ENCODE measurements around the gene XPO4. TPM values are rescaled to one million over a fixed set of nuclear protein-coding genes. Genes with fewer than 3 reads are reported as not detected.
A peak's percentile ranks its signal among the peaks of the same experiment; 100 is the strongest.

Gene XPO4
- total and polyA plus RNA-seq, 2 of the 8 experiments (the other 6 are each of a cell fraction or from before 2014, with no cell fraction given) = 11.9 to 33.3 TPM

DNA sequence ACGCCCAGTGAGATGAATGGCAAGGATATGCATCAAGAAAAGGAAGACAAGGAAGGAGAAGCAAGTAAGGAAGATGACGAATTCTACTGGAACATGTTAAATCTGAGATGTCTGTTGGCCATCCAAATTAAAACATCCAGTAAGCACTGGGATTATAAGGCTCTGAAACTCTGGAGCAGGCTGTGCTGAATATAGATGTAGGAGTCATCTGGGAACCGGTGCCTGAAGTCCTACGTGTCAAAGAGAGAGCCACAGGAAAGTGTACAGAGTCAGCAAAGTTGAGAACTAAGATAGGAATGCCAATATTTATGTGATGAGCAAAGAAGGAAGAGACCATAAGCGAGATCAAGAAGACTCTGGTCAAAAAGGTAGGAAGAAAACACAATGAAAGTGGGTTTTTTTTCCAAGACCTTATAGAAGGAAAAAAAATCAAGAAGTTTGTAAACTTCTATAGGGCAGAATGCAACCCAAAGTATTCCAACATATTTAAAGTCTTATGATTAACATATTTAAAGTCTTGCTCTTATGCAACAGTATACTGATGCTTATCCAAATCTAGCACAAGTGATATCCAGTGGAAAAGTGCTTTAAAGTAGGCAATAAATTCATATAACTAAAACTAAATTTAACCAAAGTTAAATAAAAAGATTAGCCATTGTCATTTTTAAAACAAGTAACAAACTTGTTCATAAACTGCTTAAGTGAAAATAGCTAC is 77.6 kb downstream of the XPO4 start:
- peaks cover 0 to 3% of the 10 kb centered on the region in 2 experiments; a peak in 1 of 4 replicates for H3K79me2 ChIP-seq (ENCODE audit: control insufficient read depth in 1 of 2, insufficient read depth in 2 of 2, low read length in 2 of 2)
- H4K20me1 ChIP-seq (replicated peaks in 1 of 2; ENCODE audit: control insufficient read depth in 1 of 2, insufficient read depth in 2 of 2, low read length in 2 of 2) = no peaks in the 10 kb centered on the region
- WGBS, 2 experiments (ENCODE audit: extremely low coverage in 1 of 2, insufficient coverage in 1 of 2, insufficient read length in 1 of 2, insufficient replicate concordance in 2 of 2, low coverage in 1 of 2, low lambda C conversion rate in 2 of 2, missing lambda C conversion rate in 1 of 2) = 84% methylated on average over 5 of the region's 5 CpGs; no CpG with 5 or more reads in 1 of the 2 experiments
- H2AK5ac ChIP-seq (ENCODE audit: low read depth, low read length) = no peak overlapping the region
- CTCF ChIA-PET (ENCODE audit: partially characterized antibody) = interaction anchor here (0.5 to 1.6 kb wide), 5 partner anchors 16 to 109 kb away, joined by 3 to 8 read pairs (median 5); no protein-coding TSS in a partner anchor
- peaks cover 0 to 2% (median under 1%) of the 10 kb centered on the region in 4 experiments; a peak in 2 of 7 replicates for H3K4me1 ChIP-seq (replicated peaks in 1 of 4; ENCODE audit: control insufficient read depth in 3 of 4, insufficient read depth in 4 of 4, low read length in 3 of 4)
- H3K4me3 ChIP-seq (ENCODE audit: extremely low read depth in 1 of 4, insufficient read depth in 2 of 4, low read depth in 3 of 4, low read length in 4 of 4) = no peak overlapping the region
- H3K36me3 ChIP-seq (ENCODE audit: control insufficient read depth in 2 of 4, insufficient read depth in 4 of 4, low read length in 3 of 4) = peaks cover 0 to 6% (median 0%) of the 10 kb centered on the region in 4 experiments; a peak in 1 of 8 replicates
- H3K4me2 ChIP-seq (ENCODE audit: insufficient read depth in 1 of 2, low read depth in 2 of 2, low read length in 2 of 2) = no peak overlapping the region
- no peaks in the 10 kb centered on the region for H3K79me1 ChIP-seq (ENCODE audit: low read depth, low read length)
- no peaks in the 10 kb centered on the region for H3K9me3 ChIP-seq (ENCODE audit: insufficient read depth in 2 of 2, low read depth in 1 of 2, low read length in 1 of 2)
- no peaks in the 10 kb centered on the region for H3K27me3 ChIP-seq (replicated peaks in 1 of 4; ENCODE audit: control insufficient read depth in 3 of 4, extremely low read depth in 1 of 4, insufficient read depth in 3 of 4, low read length in 3 of 4)
- H3K18ac ChIP-seq (ENCODE audit: extremely low read depth, low read length) = 0 out of 2 replicates have a peak overlapping the region, but pooled peaks have one; percentile 20
- no peak overlapping the region for H2AFZ ChIP-seq (ENCODE audit: low read length)
- POLR2A ChIA-PET (ENCODE audit: partially characterized antibody) = interaction anchor here (0.9 kb wide), 1 partner anchor 42 kb away, joined by 3 read pairs; no protein-coding TSS in a partner anchor
- H3K9ac ChIP-seq (replicated peaks in 1 of 4; ENCODE audit: extremely low read depth in 1 of 4, low read depth in 3 of 4, low read length in 3 of 4) = no peak overlapping the region
- no peak overlapping the region for H2BK5ac ChIP-seq (ENCODE audit: low read depth, low read length)
- no peak overlapping the region for H4K91ac ChIP-seq (replicated peaks; ENCODE audit: insufficient read length, low read length)
- H2BK120ac ChIP-seq (replicated peaks; ENCODE audit: low read depth, low read length) = no peak overlapping the region
- H3K4ac ChIP-seq (replicated peaks; ENCODE audit: insufficient read length, low read depth, low read length) = no peak overlapping the region
- no peak overlapping the region for H2BK15ac ChIP-seq (ENCODE audit: low read length)
- H3K23me2 ChIP-seq (ENCODE audit: low read depth, low read length) = no peaks in the 10 kb centered on the region
- H3K23ac ChIP-seq (ENCODE audit: insufficient read length) = no peak overlapping the region
- no peak for DNase-seq (ENCODE audit: low read depth in 1 of 2, low spot score in 2 of 2)
- no peak overlapping the region for H4K5ac ChIP-seq (ENCODE audit: insufficient read length, low read depth, low read length)
- H3K56ac ChIP-seq (replicated peaks; ENCODE audit: insufficient read length, low read depth, low read length) = no peak overlapping the region
- no peak overlapping the region for H2BK20ac ChIP-seq (ENCODE audit: low read length)
- no peak overlapping the region for H3K27ac ChIP-seq (ENCODE audit: low read depth, low read length)
- FAIRE-seq = peak; percentile 79
- no peak overlapping the region for H4K8ac ChIP-seq (ENCODE audit: extremely low read depth, insufficient read depth, low read length)
- H2BK12ac ChIP-seq (ENCODE audit: low read depth, low read length) = no peak overlapping the region
- H3K14ac ChIP-seq (ENCODE audit: insufficient read length) = no peak overlapping the region
- no peak for TF ChIP-seq JUN (IDR thresholded peaks at IDR 0.05; ENCODE audit: low read depth, low read length)
- no peak for TF ChIP-seq EZH2 (IDR thresholded peaks at IDR 0.05; ENCODE audit: low read depth, low read length, severe bottlenecking)
- no peak for TF ChIP-seq SP1 (IDR thresholded peaks at IDR 0.05; ENCODE audit: low read depth, low read length)
- TF ChIP-seq, protein P1, sequence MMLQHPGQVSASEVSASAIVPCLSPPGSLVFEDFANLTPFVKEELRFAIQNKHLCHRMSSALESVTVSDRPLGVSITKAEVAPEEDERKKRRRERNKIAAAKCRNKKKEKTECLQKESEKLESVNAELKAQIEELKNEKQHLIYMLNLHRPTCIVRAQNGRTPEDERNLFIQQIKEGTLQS (IDR thresholded peaks at IDR 0.05; ENCODE audit: insufficient read depth, low read depth, low read length) = no peak
